Measurements from ENCODE around the gene HMGB2.

The HMGB2 gene

DNA sequence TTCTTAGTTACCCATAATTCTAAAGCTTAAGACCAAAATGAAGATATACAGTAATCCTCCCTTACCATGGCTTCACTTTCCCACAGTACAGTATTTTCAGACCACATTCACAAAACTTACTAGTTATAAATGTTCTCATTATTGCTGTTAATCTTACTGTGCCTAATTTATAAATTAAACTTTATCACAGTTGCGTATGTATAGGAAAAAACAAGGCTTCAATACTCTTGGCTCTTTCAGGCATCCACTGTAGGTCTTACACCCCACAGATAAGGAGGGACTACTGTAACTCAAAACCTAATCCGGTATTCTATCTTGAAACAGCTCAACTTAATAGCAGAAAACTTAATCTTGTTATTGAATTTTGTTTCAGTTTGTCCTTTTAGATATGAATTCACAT, 3.6 kb downstream of the HMGB2 start:
- TF ChIP-seq, protein P1, sequence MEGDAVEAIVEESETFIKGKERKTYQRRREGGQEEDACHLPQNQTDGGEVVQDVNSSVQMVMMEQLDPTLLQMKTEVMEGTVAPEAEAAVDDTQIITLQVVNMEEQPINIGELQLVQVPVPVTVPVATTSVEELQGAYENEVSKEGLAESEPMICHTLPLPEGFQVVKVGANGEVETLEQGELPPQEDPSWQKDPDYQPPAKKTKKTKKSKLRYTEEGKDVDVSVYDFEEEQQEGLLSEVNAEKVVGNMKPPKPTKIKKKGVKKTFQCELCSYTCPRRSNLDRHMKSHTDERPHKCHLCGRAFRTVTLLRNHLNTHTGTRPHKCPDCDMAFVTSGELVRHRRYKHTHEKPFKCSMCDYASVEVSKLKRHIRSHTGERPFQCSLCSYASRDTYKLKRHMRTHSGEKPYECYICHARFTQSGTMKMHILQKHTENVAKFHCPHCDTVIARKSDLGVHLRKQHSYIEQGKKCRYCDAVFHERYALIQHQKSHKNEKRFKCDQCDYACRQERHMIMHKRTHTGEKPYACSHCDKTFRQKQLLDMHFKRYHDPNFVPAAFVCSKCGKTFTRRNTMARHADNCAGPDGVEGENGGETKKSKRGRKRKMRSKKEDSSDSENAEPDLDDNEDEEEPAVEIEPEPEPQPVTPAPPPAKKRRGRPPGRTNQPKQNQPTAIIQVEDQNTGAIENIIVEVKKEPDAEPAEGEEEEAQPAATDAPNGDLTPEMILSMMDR (IDR thresholded peaks at IDR 0.05; ENCODE audit: low read depth, low read length, missing control alignments) = no peak
- in situ Hi-C loops (cut with HindIII; ENCODE audit: low sequenced_read_pairs) = no loop called here
- H3K4me3 ChIP-seq (ENCODE audit: low read depth, low read length) = no peak overlapping the region
- DNase-seq (ENCODE audit: low read depth) = no peak

DNA sequence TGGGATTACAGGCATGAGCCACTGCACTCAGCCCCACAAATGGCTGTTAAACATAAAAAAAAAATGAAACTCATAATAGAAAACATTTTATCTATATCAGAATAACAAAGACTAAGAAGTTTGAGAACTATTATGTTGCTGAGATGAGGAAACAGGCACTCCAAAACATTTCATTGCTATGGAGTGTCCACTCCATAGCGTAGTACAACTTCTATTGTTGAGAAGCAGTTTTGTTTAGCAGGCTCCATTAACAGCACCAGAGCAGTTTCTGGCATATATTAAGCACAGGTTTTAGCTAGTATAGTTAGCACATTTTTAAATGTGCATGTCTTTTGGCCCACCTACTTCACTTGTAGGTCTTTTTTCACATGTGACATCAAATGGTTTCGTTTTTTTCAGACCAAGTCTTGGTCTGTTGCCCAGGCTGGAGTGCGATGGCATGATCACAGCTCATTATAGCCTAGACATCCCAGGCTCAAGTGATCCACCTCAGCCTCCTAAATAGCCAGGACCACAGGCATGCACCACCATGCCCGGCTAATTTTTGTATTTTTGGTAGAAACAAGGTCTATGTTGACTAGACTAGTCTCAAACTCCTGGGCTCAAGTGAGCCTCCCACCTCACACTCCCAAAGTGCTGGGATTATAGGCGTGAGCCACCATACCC, 5.8 kb downstream of the HMGB2 start:
- H3K4me3 ChIP-seq (ENCODE audit: low read depth, low read length) = no peak overlapping the region
- TF ChIP-seq, protein P1 (IDR thresholded peaks at IDR 0.05; ENCODE audit: low read depth, low read length, missing control alignments) = no peak
- no peak for DNase-seq (ENCODE audit: low read depth)
- in situ Hi-C loops (cut with HindIII; ENCODE audit: low sequenced_read_pairs) = no loop called here

DNA sequence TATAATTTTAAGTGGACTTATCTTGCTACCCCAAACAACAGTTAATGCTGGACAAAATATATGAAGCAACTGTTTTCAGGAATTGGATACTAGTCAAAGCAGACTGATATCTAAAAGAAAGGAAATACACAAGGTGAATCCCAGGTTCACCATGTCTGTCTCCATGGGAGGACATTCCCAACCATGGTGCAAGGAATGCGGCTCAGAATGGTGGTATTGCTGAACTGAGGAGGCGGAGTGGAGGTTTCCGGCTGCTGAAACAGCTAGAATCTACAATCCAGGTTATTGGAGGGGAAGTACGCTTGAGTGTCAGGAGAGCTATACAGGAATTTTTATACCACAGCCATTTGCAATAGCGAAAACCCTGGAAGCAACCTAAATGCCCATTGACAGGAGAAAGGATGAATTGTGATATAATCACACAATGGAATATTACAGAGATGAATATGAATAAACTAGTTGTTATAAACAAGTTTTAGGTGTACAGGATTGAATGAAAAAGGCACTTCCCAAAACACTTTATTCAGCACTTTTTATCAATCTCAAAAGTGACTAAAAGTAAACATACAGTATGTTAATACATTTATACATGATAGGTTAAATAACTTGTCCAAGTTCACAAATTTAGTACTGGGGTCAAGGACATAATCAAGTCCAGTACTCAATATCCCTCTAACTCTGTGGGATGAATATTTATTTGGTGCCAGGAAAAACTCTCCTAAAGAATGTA, 9.0 kb downstream of the HMGB2 start:
- in situ Hi-C loops (cut with HindIII; ENCODE audit: low sequenced_read_pairs) = no loop called here
- no peak overlapping the region for H3K4me3 ChIP-seq (ENCODE audit: low read depth, low read length)
- TF ChIP-seq, protein P1 (IDR thresholded peaks at IDR 0.05; ENCODE audit: low read depth, low read length, missing control alignments) = no peak
- DNase-seq (ENCODE audit: low read depth) = no peak

DNA sequence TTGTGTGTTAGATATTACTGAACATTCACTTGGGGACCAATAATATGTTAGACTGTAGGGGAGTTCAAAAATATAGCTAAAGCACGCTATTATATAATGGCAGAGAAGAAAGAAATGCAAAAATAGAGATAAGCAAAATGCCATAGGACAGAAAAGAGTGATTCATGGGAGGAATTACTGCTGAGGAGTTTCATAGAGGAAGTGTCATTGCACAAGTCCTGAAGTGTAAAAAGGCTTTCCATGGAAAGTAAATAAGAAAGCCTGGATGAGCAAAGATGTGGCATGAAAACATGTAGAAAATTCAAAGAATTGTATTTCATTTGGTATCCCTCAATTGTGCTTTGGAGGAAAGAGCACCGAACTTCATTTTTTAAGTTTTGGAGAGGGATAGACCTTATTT, 14.5 kb downstream of the HMGB2 start:
- in situ Hi-C loops (cut with HindIII; ENCODE audit: low sequenced_read_pairs) = no loop called here
- TF ChIP-seq, protein P1 (IDR thresholded peaks at IDR 0.05; ENCODE audit: low read depth, low read length, missing control alignments) = no peak
- no peak overlapping the region for H3K4me3 ChIP-seq (ENCODE audit: low read depth, low read length)
- no peak for DNase-seq (ENCODE audit: low read depth)

DNA sequence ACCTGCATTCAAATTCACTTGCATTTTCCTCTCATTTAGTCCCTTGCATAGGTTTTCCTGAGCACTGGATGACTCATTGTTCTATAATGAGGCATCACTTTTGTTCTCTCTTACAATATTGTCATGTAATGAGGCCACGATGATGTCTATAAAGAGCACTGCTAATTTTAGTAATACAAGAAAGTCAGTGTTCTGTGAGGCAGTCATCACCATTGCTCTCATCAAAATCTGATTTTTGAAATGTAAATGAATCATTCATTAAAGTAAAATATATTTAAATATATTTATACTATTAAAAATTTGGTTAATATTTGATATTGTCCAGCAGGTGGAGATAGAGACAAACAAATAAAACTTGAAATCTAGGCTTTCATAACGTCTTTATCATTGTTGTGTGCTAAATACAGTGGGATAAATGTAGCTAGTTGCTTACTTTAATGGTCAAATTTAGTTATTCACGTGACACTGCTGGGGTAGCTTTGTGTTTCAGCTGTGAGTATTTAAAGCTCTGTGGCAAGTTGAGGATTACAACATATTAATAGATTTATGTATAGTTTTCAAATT, 15.4 kb downstream of the HMGB2 start:
- in situ Hi-C loops (cut with HindIII; ENCODE audit: low sequenced_read_pairs) = no loop called here
- peak; percentile 33 for DNase-seq (ENCODE audit: low read depth)
- no peak overlapping the region for H3K4me3 ChIP-seq (ENCODE audit: low read depth, low read length)
- TF ChIP-seq, protein P1 (IDR thresholded peaks at IDR 0.05; ENCODE audit: low read depth, low read length, missing control alignments) = no peak

DNA sequence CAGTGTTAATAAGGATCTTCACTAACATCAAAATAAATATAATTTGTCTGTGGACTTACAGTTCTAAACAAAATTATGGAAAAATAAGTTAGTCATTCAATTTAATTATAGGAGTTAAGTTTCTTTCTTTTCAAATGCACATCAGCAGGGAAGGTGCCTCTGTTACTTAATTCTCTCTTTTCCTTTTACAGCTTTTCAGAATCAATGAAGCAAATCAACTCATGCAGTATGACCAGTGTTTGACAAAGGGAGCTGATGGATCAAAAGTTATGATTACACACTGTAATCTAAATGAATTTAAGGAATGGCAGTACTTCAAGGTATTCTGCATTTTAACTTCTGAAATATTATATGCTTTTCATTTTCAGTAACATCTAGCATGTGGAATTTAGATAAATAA, 15.9 kb downstream of the HMGB2 start:
- DNase-seq (ENCODE audit: low read depth) = no peak
- H3K4me3 ChIP-seq (ENCODE audit: low read depth, low read length) = no peak overlapping the region
- in situ Hi-C loops (cut with HindIII; ENCODE audit: low sequenced_read_pairs) = no loop called here
- TF ChIP-seq, protein P1 (IDR thresholded peaks at IDR 0.05; ENCODE audit: low read depth, low read length, missing control alignments) = no peak
